HUES6 (cell line): ENCODE data around the gene PAIP2.

Source experiments
- H3K27ac ChIP-seq: 2 replicates; pipeline ENCODE4 v1.7.0; 2013; ENCODE audit warnings: low read depth, mild to moderate bottlenecking, low read length, inconsistent platforms
- H3K27me3 ChIP-seq: 2 replicates; pipeline ENCODE4 v1.6.1; 2013; ENCODE audit warnings: low read length; ENCODE audit not compliant: control insufficient read depth, insufficient read depth
- H3K36me3 ChIP-seq: 2 replicates; pipeline ENCODE4 v1.6.1; 2013; ENCODE audit warnings: low read length; ENCODE audit not compliant: control insufficient read depth, insufficient read depth
- H3K4me1 ChIP-seq: 2 replicates; pipeline ENCODE4 v1.6.1; 2013; ENCODE audit warnings: low read length; ENCODE audit not compliant: control insufficient read depth, insufficient read depth
- H3K4me3 ChIP-seq: 2 replicates; pipeline ENCODE4 v1.5.1; 2013; ENCODE audit warnings: low read depth, low read length
- H3K9ac ChIP-seq: one replicate; pipeline ENCODE4 v1.6.1; 2013; ENCODE audit warnings: mild to moderate bottlenecking, low read length
- H3K9me3 ChIP-seq: 2 replicates; pipeline ENCODE4 v1.6.1; 2013; ENCODE audit warnings: low read depth, low read length; ENCODE audit not compliant: control insufficient read depth, insufficient read depth

PAIP2 gene

GRCh38 chr5:139394654-139395566 lies 53.3 kb downstream of the PAIP2 start, which contains the start of gene PROB1:
PROB1 (minus strand) TSS chr5:139395104; CDS start chr5:139395081, 23 bp downstream.
- Histone ChIP-seq H3K9ac (peak within 1 kb of the TSS; percentile 70), H3K27ac (no peak within 1 kb of the TSS), H3K4me3 (peak within 1 kb of the TSS; percentile 68)

GRCh38 chr5:139395844-139396640 lies 54.4 kb downstream of the PAIP2 start:
- Histone ChIP-seq H3K9ac (no peak overlapping the region), H3K36me3 (0 out of 2 replicates have a peak, but pooled peaks cover 9% of the 10 kb centered on the region), H3K27me3 (peaks cover 29% of the 10 kb centered on the region), H3K9me3 (no peaks in the 10 kb centered on the region), H3K4me1 (peaks cover 28% of the 10 kb centered on the region; the same call in 1 of the 2 replicates), H3K27ac (no peak overlapping the region), H3K4me3 (no peak overlapping the region)

More at GRCh38 chr5:139394654-139395566, 53.3 kb downstream of the PAIP2 start, which contains the start of gene PROB1:
- peaks cover 28% of the 10 kb centered on the region; the same call in 1 of the 2 replicates for H3K4me1 ChIP-seq
- peaks cover 29% of the 10 kb centered on the region for H3K27me3 ChIP-seq
- no peaks in the 10 kb centered on the region for H3K9me3 ChIP-seq
- H3K36me3 ChIP-seq, result 0 out of 2 replicates have a peak, but pooled peaks cover 7% of the 10 kb centered on the region

GRCh38 chr5:139396691-139397090 lies 55.0 kb downstream of the PAIP2 start:
- Histone ChIP-seq H3K9ac (no peak overlapping the region), H3K27ac (no peak overlapping the region), H3K4me1 (peaks cover 23% of the 10 kb centered on the region; the same call in 1 of the 2 replicates), H3K27me3 (peaks cover 29% of the 10 kb centered on the region), H3K4me3 (no peak overlapping the region), H3K36me3 (peaks cover 15% of the 10 kb centered on the region), H3K9me3 (no peaks in the 10 kb centered on the region)

GRCh38 chr5:139397921-139398320 lies 56.3 kb downstream of the PAIP2 start:
- H3K4me3 ChIP-seq, result no peak overlapping the region
- H3K9ac ChIP-seq, result no peak overlapping the region
- H3K27ac ChIP-seq, result no peak overlapping the region
- H3K4me1 ChIP-seq, result peaks cover 21% of the 10 kb centered on the region; the same call in 1 of the 2 replicates
- H3K9me3 ChIP-seq, result no peaks in the 10 kb centered on the region
- H3K36me3 ChIP-seq, result peaks cover 15% of the 10 kb centered on the region
- H3K27me3 ChIP-seq, result peaks cover 27% of the 10 kb centered on the region

GRCh38 chr5:139399501-139400121 lies 58.0 kb downstream of the PAIP2 start:
- Histone ChIP-seq H3K4me3 (no peak overlapping the region), H3K36me3 (peaks cover 15% of the 10 kb centered on the region), H3K27ac (no peak overlapping the region), H3K9ac (no peak overlapping the region), H3K4me1 (peaks cover 28% of the 10 kb centered on the region), H3K9me3 (no peaks in the 10 kb centered on the region), H3K27me3 (peaks cover 10% of the 10 kb centered on the region)

- peaks cover 15% of the 10 kb centered on the region for H3K4me1 ChIP-seq
Measured at GRCh38 chr5:139401546-139401945, 59.9 kb downstream of the PAIP2 start.

GRCh38 chr5:139402561-139403158 lies 61.0 kb downstream of the PAIP2 start:
- no peak overlapping the region for H3K4me3 ChIP-seq
- H3K27ac ChIP-seq, result no peak overlapping the region
- no peak overlapping the region for H3K9ac ChIP-seq
- peaks cover 15% of the 10 kb centered on the region for H3K36me3 ChIP-seq
- no peaks in the 10 kb centered on the region for H3K9me3 ChIP-seq
- no peaks in the 10 kb centered on the region for H3K27me3 ChIP-seq
- H3K4me1 ChIP-seq, result peaks cover 14% of the 10 kb centered on the region

More at GRCh38 chr5:139401546-139401945, 59.9 kb downstream of the PAIP2 start:
- no peaks in the 10 kb centered on the region for H3K9me3 ChIP-seq
- H3K36me3 ChIP-seq, result peaks cover 15% of the 10 kb centered on the region
- H3K4me3 ChIP-seq, result no peak overlapping the region
- H3K27me3 ChIP-seq, result no peaks in the 10 kb centered on the region
- no peak overlapping the region for H3K9ac ChIP-seq
- no peak overlapping the region for H3K27ac ChIP-seq

- Histone ChIP-seq H3K4me1 (peaks cover 14% of the 10 kb centered on the region), H3K36me3 (peaks cover 15% of the 10 kb centered on the region), H3K27me3 (no peaks in the 10 kb centered on the region), H3K9me3 (no peaks in the 10 kb centered on the region), H3K4me3 (peak overlapping the region; percentile 85), H3K27ac (peak overlapping the region; percentile 70; the same call in 1 of the 2 replicates), H3K9ac (peak overlapping the region; percentile 90)
Measured at GRCh38 chr5:139403418-139403786, 61.7 kb downstream of the PAIP2 start.

- H3K27me3 ChIP-seq, result no peaks in the 10 kb centered on the region
- H3K9ac ChIP-seq, result peak within 1 kb of the TSS; percentile 90
- H3K9me3 ChIP-seq, result no peaks in the 10 kb centered on the region
- H3K36me3 ChIP-seq, result peaks cover 15% of the 10 kb centered on the region
- H3K27ac ChIP-seq, result peak within 1 kb of the TSS; percentile 70
- peaks cover 14% of the 10 kb centered on the region for H3K4me1 ChIP-seq
- H3K4me3 ChIP-seq, result peak within 1 kb of the TSS; percentile 85
Measured at GRCh38 chr5:139403787-139404483, 62.3 kb downstream of the PAIP2 start, which contains the start of gene SPATA24. SPATA24 (minus strand) TSS chr5:139404089; CDS start chr5:139404060, 29 bp downstream.

- Histone ChIP-seq H3K9ac (peak overlapping the region; percentile 47), H3K27me3 (no peaks in the 10 kb centered on the region), H3K4me3 (peak overlapping the region; percentile 85), H3K27ac (peak overlapping the region; percentile 70), H3K4me1 (peaks cover 14% of the 10 kb centered on the region), H3K9me3 (no peaks in the 10 kb centered on the region), H3K36me3 (peaks cover 13% of the 10 kb centered on the region)
Measured at GRCh38 chr5:139404484-139404840, 62.8 kb downstream of the PAIP2 start.
